GM21423 (cell line): ENCODE data around the gene DOP1A.

ENCODE experiments used
- ATAC-seq: cut with Tn5 transposase; IDR thresholded peaks from one replicate; pipeline ENCODE4 v1.9.1; 2021; ENCODE audit warnings: mild to moderate bottlenecking, moderate library complexity; ENCODE audit not compliant: unreplicated experiment

Gene DOP1A

DNA sequence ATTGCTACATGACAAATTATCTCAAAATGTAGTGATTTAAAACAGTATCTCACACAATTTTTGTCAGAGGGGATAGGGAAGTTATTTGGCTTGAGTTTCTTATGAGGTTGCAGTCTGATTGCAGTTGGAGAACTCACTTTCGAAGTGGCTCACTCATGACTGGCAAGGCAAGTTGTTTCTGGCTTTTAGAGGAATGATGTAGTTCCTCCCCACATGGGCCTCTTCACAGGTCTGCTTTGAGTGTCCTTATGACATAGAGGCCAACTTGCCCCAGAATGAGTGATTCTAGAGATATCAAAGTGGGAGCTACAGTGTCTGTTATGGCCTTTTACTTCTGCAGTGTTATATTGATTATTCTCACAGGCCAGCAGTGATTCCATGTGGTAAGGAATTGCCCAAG is 6.1 kb downstream of the DOP1A start:
- no peak for ATAC-seq

DNA sequence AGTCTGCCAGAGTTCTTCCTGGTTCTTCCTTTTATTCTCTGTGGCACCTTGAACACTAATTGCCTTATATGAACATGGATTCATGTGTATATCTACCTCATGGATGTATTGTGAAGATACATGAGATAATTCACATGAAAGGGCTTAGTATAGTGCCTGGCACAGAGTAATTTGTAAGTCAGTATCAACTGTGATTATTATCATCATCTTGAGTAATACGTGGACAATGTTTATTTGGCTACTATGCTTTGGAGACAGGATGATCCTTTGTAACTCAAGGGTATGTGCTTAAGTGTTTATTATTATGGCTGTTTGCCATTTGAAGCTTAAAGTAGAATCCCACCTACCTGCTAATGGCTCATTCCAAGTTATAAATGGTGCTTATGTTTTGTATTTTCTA is 16.0 kb downstream of the DOP1A start:
- no peak for ATAC-seq

GRCh38 chr6:83086751-83087150 is 19.3 kb downstream of the DOP1A start:
- peak; percentile 100 for ATAC-seq

DNA sequence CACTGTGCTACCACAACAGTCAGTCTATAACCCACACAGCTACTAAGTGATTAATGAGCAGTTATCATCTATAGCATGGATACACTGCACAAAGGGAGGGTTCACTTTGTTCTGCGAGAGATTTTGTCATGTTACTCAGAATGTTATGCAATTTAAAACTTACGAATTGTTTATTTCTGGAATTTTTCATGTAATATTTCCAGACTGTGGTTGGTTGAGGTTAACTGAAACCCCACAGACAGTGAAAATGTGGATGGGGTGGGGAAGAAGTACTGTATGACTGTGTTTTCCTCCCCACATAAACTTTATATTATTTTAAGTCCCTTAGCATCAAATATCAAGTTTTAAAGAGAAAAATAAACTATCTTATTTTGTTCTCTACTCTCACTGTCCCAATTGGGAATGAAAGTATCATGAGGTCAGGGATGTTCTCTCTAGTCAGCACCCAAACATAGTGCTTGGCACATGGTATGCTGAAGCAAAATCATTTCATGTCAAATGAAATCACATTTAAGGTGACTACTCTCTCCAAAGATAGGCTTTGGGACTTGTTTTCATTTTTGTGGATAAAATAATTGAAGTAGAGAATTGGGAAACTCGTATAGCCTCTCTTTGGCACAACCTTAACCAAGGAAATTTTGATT is 25.4 kb downstream of the DOP1A start:
- ATAC-seq: no peak

DNA sequence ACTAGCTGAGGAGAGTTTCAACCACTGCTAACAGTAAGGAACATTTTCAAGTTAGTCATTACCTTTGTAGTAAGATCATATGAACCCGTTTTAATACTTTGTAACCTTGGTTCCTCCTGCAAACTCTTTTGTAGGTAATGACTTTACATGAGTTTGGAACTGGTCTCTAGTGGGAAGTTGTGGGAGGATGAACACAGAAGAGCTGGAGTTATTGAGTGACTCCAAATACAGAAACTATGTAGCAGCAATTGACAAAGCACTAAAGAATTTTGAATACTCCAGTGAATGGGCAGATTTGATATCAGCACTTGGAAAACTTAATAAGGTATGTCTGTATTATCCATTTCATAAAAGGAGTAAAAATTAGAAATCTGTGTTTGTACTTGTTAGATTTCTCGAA is 29.3 kb downstream of the DOP1A start:
- ATAC-seq: no peak

DNA sequence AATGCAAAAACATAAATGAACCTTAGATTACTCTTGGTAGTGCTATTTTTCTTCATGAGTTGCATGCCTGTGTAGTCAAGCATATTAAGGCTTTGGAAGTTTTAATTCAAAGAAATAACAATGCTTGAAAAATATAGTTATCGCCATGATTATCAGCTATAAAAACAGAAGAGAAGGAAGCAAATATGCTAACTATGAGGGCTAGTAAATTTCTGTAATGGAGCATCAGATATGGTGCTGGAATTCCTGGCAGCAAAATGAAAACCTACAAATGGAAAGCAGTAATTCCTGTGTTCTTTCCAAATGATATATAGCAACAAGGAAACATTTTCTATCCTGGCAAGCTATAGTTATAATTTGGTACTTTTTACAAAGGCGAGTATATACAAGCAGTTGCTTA is 29.7 kb downstream of the DOP1A start:
- no peak for ATAC-seq

- no peak for ATAC-seq
Observed at GRCh38 chr6:83097675-83098074, 30.2 kb downstream of the DOP1A start.

DNA sequence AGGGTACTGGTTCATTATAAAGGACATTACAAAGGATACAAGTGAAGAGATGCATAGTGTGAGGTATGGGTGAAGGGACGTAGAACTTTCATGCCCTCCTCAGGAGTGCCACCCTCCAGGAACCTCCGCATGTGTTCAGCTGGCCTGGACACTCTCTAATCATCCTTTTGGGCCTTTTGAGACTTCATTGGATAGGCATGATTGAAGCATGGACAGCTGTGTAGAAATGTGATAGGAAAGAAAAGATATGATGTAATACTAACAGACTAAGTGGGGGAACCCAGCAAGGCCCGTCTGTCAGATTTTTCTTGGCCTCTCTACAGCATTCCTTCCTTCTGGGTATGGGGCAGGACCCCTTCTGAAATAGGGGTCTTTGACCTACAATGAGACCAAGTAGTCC is 31.1 kb downstream of the DOP1A start:
- no peak for ATAC-seq

DNA sequence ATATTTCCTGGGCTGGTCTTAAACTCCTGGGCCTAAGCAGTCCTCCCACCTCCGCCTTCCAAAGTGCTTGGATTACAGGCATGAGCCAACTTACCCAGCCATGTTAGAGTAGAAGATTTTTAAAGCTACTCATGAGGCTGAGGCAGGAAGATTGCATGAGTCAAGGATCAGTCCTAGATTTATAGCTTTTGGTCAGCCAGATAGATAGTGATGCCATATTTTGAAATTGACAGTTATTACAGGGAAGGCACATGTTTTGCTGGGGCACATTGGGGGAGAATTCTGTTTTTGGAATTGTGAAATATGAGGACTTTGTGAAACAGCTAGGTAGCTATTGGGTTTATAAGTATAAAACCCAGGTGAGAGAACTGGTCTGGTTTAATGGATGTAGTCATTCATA is 40.9 kb downstream of the DOP1A start:
- ATAC-seq: no peak

GRCh38 chr6:83113258-83113657 is 45.8 kb downstream of the DOP1A start:
- ATAC-seq: no peak

GRCh38 chr6:83114164-83114563 is 46.7 kb downstream of the DOP1A start:
- no peak for ATAC-seq

GRCh38 chr6:83117802-83118201 is 50.3 kb downstream of the DOP1A start:
- no peak for ATAC-seq

- ATAC-seq: no peak
Observed at GRCh38 chr6:83119742-83120300, 52.4 kb downstream of the DOP1A start.

DNA sequence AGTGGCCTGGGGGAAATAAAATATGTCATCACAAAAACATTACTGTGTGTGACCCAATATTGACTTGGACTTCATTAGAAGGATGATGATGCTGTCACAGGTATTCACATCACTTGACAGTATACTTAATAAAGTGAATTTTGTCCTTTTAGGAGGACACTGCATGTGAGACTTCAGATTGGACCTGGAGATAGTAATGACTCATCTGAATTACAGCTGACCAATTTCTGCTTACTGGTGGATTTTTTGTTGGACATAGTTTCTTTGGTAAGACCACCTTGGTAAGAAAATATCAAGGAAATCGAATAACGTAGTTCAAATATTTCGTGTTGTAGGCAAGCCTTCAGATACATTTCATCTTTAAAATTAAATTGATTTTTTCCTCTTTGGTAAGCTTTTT is 57.1 kb downstream of the DOP1A start:
- no peak for ATAC-seq

- no peak for ATAC-seq
Observed at GRCh38 chr6:83125425-83125824, 58.0 kb downstream of the DOP1A start.

DNA sequence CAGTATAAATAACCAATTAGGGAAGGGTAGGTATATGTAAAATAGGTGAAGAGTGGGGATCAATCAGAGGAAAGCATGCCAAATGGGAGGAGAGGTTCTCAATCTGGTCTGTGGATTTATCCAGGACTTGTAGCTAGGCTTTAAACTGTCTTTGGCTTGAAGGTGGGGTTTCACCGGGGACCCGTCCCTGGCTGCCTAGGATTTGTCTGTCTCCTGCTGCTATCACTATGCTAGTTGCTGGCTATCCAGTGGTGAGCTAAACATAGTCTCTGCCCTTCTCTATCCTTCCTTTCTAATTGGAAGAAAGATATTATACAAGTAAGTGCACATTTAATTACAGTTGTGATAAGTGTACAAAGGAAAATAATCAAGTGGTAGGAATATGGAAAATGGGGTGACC is 58.8 kb downstream of the DOP1A start:
- ATAC-seq: no peak

DNA sequence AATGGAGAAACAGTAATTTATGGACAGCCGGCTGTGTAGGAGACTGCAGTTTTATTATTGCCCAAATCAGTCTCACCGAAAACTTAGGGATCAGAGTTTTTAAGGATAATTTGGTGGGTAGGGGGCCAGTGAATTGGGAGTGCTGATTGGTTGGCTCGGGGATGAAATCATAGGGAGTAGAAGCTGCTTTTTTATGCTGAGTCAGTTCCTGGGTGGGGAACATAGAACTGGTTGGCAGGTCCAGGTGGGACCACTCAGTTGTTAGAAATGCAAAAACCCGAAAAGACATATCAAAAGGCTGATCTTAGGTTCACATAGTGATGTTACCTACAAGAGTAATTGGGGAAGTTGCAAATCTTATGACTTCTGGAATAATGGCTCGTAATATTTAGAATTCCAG is 59.3 kb downstream of the DOP1A start:
- ATAC-seq: no peak

DNA sequence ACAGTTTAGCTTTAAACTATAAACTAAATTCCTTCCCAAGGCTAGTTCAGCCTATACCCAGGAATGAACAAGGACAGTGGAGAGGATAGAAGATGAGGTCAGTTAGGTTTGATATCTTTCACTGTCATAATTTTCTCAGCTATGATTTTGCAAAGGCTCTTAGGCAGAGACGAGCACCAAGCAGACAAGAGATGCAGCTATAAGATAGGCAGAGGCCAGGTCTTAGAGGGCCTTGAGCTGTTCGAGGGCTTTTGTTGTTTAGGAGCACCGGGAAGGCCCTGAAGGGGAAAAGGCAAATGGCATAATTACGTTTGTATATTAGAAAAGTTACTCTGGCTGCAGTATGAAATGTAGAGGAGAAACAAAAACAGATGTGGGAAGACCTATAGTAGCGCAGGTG is 59.8 kb downstream of the DOP1A start:
- no peak for ATAC-seq

DNA sequence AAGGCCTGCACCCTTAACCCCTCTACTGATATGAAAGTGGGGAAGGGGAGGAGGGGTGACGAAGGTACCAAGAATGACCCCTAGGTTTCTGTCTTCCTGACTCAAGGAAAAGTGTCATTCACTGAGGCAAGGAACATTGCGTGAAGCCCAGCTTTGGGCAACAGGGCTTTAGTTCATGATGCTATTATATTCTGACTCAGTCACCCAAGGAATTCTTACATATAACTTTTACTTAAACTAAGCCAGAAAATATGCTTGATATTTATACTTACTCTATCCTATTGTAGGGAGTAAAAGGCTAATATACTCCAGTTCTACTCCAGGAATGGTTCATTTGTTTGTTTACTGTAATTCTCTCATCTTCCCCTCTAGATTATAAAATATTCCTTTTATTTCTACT is 60.5 kb downstream of the DOP1A start:
- ATAC-seq: no peak

- ATAC-seq: no peak
Observed at GRCh38 chr6:83132121-83132520, 64.7 kb downstream of the DOP1A start.

GRCh38 chr6:83138118-83138722 is 70.7 kb downstream of the DOP1A start:
- no peak for ATAC-seq

- ATAC-seq: no peak
Observed at GRCh38 chr6:83138758-83139157, 71.3 kb downstream of the DOP1A start.

DNA sequence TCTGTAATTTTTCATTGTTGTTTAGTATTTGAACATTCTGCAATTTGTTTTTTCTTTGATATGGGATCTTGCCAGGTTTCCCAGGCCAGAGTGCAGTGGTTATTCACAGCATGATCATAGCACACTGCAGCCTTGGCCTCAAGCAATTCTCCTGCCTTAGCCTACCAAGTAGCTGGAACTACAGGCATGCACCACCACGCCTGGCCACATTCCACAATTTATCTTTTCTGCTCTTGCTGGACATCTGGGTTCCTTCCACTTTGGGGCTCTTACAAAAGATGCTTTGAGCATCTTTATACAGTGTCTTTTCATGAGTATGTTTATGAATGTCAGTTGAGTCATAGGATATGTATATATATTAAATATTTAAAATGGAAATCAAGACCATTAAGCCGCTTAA is 83.6 kb downstream of the DOP1A start:
- no peak for ATAC-seq
